ENCODE results near the gene GPHN. TPM values are rescaled to one million over a fixed set of nuclear protein-coding genes. Genes with fewer than 3 reads are reported as not detected.

GPHN gene
- total RNA-seq, 1 donor from 2014 or later: 24.9 TPM

DNA sequence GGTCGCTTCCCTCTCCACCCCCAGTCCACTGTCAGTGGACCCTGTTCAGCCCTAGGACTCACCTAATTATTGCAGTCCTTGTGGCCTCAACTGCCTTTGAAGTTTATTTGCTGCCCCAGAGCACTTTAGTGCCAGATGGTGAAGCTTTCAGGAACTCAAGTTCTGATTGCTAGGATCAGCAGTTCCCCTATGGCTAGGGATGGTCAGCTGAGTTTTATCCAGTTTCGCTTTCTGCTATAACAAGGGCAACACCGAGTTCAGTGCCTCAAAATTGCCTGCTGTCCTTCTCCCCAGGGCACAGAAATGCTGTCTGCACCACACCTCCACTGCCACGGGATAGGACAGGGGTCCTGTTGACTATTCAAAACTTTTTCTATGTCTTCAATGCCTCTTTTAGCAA, 295.0 kb downstream of the GPHN start:
- Mint-ChIP-seq H3K36me3 (ENCODE audit: insufficient read depth) (peaks cover 13% of the 10 kb centered on the region), H3K27me3 (no peaks in the 10 kb centered on the region), H3K9me3 (ENCODE audit: low read depth) (peaks cover 26% of the 10 kb centered on the region), H3K4me1 (ENCODE audit: low read depth) (no peaks in the 10 kb centered on the region), H3K27ac (no peak overlapping the region), H3K4me3 (ENCODE audit: low read depth) (no peak overlapping the region)
- DNase-seq (ENCODE audit: low spot score, unreplicated experiment): no peak
- TF ChIP-seq, protein P1, sequence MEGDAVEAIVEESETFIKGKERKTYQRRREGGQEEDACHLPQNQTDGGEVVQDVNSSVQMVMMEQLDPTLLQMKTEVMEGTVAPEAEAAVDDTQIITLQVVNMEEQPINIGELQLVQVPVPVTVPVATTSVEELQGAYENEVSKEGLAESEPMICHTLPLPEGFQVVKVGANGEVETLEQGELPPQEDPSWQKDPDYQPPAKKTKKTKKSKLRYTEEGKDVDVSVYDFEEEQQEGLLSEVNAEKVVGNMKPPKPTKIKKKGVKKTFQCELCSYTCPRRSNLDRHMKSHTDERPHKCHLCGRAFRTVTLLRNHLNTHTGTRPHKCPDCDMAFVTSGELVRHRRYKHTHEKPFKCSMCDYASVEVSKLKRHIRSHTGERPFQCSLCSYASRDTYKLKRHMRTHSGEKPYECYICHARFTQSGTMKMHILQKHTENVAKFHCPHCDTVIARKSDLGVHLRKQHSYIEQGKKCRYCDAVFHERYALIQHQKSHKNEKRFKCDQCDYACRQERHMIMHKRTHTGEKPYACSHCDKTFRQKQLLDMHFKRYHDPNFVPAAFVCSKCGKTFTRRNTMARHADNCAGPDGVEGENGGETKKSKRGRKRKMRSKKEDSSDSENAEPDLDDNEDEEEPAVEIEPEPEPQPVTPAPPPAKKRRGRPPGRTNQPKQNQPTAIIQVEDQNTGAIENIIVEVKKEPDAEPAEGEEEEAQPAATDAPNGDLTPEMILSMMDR (IDR thresholded peaks at IDR 0.05; ENCODE audit: unreplicated experiment): no peak

DNA sequence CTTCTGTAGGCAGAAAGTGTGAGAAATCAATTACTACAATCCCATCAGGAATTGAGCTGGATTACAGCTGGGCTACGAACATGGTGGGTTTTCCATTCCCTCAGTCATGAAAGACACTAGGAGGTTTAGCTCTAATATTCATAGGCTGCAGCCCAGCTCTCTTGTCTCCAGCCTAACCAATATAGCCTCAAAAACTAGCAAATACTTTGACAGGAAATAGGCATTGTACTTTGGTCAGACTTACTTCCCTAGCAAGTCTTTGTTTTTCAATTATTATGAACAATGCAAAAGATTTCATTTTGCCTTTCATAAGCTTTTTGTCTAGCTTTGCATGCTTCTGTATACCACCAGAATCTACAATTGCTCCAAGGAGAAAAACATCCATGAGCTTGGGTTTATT, 296.2 kb downstream of the GPHN start:
- no peaks in the 10 kb centered on the region for H3K4me1 Mint-ChIP-seq (ENCODE audit: low read depth)
- H3K36me3 Mint-ChIP-seq (ENCODE audit: insufficient read depth): peaks cover 13% of the 10 kb centered on the region
- H3K27ac Mint-ChIP-seq: no peak overlapping the region
- H3K4me3 Mint-ChIP-seq (ENCODE audit: low read depth): no peak overlapping the region
- peaks cover 26% of the 10 kb centered on the region for H3K9me3 Mint-ChIP-seq (ENCODE audit: low read depth)
- DNase-seq (ENCODE audit: low spot score, unreplicated experiment): no peak
- H3K27me3 Mint-ChIP-seq: no peaks in the 10 kb centered on the region
- TF ChIP-seq, protein P1 (IDR thresholded peaks at IDR 0.05; ENCODE audit: unreplicated experiment): no peak

DNA sequence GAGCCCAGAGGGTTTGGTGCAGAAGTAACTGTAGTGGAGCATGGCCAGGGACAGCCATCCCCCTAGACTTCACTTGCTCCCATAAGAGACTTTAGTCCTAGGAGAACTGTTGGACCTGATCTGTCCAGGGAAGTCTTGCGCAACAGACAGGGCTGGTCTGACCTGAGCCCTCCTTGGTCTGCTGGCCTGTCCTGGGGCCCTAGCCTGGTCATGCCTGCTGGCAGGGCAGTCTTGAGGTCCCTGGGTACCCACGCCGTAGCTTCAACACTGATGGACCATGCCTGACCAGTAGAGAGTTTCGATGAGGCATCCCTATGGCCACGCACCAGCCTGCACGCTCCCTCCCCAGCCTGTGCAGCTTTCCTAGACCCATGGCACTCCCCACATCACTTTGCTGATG, 305.7 kb downstream of the GPHN start:
- peaks cover 28% of the 10 kb centered on the region for H3K9me3 Mint-ChIP-seq (ENCODE audit: low read depth)
- peaks cover 27% of the 10 kb centered on the region for H3K36me3 Mint-ChIP-seq (ENCODE audit: insufficient read depth)
- no peak overlapping the region for H3K4me3 Mint-ChIP-seq (ENCODE audit: low read depth)
- H3K4me1 Mint-ChIP-seq (ENCODE audit: low read depth): peaks cover 5% of the 10 kb centered on the region
- TF ChIP-seq, protein P1 (IDR thresholded peaks at IDR 0.05; ENCODE audit: unreplicated experiment): no peak
- no peaks in the 10 kb centered on the region for H3K27me3 Mint-ChIP-seq
- H3K27ac Mint-ChIP-seq: no peak overlapping the region
- DNase-seq (ENCODE audit: low spot score, unreplicated experiment): no peak

DNA sequence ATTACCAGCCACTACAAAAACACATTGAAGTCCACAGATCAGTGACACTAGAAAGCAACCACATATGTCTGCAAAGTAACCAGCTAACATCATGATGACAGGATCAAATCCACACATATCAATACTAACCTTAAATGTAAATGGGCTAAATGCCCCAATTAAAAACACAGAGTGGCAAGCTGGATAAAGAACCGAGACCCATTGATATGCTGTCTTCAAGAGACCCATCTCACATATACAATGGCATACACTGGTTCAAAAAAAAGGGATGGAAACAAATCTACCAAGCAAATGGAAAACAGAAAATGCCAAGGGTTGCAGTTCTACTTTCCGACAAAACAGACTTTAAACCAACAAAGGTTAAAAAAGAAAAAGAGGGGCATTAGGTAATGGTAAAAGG, 307.7 kb downstream of the GPHN start:
- H3K27ac Mint-ChIP-seq: no peak overlapping the region
- no peak for DNase-seq (ENCODE audit: low spot score, unreplicated experiment)
- TF ChIP-seq, protein P1 (IDR thresholded peaks at IDR 0.05; ENCODE audit: unreplicated experiment): no peak
- H3K36me3 Mint-ChIP-seq (ENCODE audit: insufficient read depth): peaks cover 29% of the 10 kb centered on the region
- H3K4me1 Mint-ChIP-seq (ENCODE audit: low read depth): peaks cover 5% of the 10 kb centered on the region
- H3K27me3 Mint-ChIP-seq: no peaks in the 10 kb centered on the region
- H3K4me3 Mint-ChIP-seq (ENCODE audit: low read depth): no peak overlapping the region
- H3K9me3 Mint-ChIP-seq (ENCODE audit: low read depth): peaks cover 33% of the 10 kb centered on the region

DNA sequence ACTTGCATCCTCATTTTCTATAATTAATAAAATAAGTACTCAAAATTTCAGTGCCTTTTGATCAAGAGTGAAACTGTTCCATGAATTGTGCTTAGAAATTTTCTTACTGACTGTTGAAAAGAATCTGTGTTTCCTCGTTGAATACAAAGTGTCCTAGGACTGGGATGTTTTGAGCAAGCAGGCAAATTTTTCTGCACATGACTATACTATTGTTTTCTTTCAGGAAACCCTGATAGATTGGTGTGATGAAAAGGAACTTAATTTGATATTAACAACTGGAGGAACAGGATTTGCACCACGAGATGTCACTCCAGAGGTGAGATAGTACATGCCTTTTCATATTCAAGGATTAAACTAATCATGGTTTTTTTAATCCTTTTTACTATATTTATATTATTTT, 316.3 kb downstream of the GPHN start:
- H3K4me1 Mint-ChIP-seq (ENCODE audit: low read depth): no peaks in the 10 kb centered on the region
- H3K9me3 Mint-ChIP-seq (ENCODE audit: low read depth): no peaks in the 10 kb centered on the region
- H3K4me3 Mint-ChIP-seq (ENCODE audit: low read depth): no peak overlapping the region
- no peak for DNase-seq (ENCODE audit: low spot score, unreplicated experiment)
- H3K27me3 Mint-ChIP-seq: no peaks in the 10 kb centered on the region
- TF ChIP-seq, protein P1 (IDR thresholded peaks at IDR 0.05; ENCODE audit: unreplicated experiment): no peak
- no peak overlapping the region for H3K27ac Mint-ChIP-seq
- H3K36me3 Mint-ChIP-seq (ENCODE audit: insufficient read depth): no peaks in the 10 kb centered on the region

Data from progenitor cell of endocrine pancreas (in vitro differentiated cells).